Thyroid gland (tissue), 4 donors: ENCODE measurements around the gene OXTR.

Experiments
- CTCF ChIP-seq, 6 experiments: fragments of 200-600 bp in 3 of 6; fragments of 450-650 bp in 3 of 6; sonication (generic) in 3 of 6; IDR thresholded peaks; one replicate each; pipeline ENCODE4 v1.5.1; 2016 to 2019; ENCODE audit warnings: antibody characterized with exemption in 6 of 6, mild to moderate bottlenecking in 2 of 6, inconsistent platforms in 1 of 6, moderate library complexity in 1 of 6
- POLR2A ChIP-seq, 2 donors: fragments of 450-650 bp; IDR thresholded peaks; one replicate each; pipeline ENCODE4 v1.6.1; 2017; ENCODE audit warnings: antibody characterized with exemption in 2 of 2, mild to moderate bottlenecking in 2 of 2, moderate library complexity in 1 of 2

GRCh38 chr3:8738639-8739038 is 30.8 kb downstream of the OXTR start:
- TF ChIP-seq POLR2A (IDR thresholded peaks at IDR 0.05) (no peak), CTCF (IDR thresholded peaks at IDR 0.05) (no peak)
